PFSK-1 (cell line): ENCODE measurements around the gene HMHB1.

Experiments
- FOXP2 ChIP-seq: optimal IDR thresholded peaks from 2 replicates; pipeline ENCODE3; 2011; ENCODE audit warnings: borderline replicate concordance, control low read depth, inconsistent platforms; ENCODE audit not compliant: insufficient read depth; ENCODE audit errors: extremely low read length, extremely low read depth
- POLR2AphosphoS5 ChIP-seq: IDR thresholded peaks from 2 replicates; pipeline ENCODE4 v1.6.1; 2012; ENCODE audit warnings: low read depth, mild to moderate bottlenecking, control low read depth, low read length, moderate library complexity
- SIN3A ChIP-seq: IDR thresholded peaks from 2 replicates; pipeline ENCODE4 v1.6.1; 2012; ENCODE audit warnings: mild to moderate bottlenecking, low read length, moderate library complexity, borderline replicate concordance; ENCODE audit not compliant: insufficient read depth
- TAF1 ChIP-seq: IDR thresholded peaks from 2 replicates; pipeline ENCODE4 v1.6.1; 2012; ENCODE audit warnings: low read length, control low read depth, borderline replicate concordance; ENCODE audit not compliant: insufficient read depth
- TF ChIP-seq, protein P1 (sequence below), 2 experiments: IDR thresholded peaks; 2 replicates each; pipeline versions ENCODE4 v1.6.1 to v1.8.0; 2011 to 2012; ENCODE audit warnings: low read depth in 2 of 2, low read length in 2 of 2, control low read depth in 1 of 2, inconsistent platforms in 1 of 2, mild to moderate bottlenecking in 1 of 2, moderate library complexity in 1 of 2; ENCODE audit not compliant: insufficient read depth in 1 of 2

Gene HMHB1

DNA sequence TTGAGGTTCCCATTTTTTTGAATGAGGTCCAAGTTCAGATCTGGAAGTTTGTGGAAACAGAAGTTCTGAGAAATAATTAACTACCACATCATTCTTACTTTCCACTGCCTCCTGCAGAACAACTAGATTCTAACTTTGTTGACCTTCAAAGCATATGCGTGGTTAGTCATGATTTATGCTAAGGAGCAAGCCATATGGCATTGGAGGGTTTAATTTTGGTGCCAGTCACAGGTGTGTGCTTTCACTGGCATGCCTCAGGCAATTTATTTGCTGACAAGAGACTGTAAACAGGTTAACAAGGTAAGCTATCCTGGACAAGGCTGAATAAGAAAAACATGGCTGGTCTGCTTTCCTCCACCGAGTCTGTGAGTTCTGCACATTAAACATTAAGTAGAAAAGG lies 31.5 kb downstream of the HMHB1 start:
- TF ChIP-seq, protein P1, sequence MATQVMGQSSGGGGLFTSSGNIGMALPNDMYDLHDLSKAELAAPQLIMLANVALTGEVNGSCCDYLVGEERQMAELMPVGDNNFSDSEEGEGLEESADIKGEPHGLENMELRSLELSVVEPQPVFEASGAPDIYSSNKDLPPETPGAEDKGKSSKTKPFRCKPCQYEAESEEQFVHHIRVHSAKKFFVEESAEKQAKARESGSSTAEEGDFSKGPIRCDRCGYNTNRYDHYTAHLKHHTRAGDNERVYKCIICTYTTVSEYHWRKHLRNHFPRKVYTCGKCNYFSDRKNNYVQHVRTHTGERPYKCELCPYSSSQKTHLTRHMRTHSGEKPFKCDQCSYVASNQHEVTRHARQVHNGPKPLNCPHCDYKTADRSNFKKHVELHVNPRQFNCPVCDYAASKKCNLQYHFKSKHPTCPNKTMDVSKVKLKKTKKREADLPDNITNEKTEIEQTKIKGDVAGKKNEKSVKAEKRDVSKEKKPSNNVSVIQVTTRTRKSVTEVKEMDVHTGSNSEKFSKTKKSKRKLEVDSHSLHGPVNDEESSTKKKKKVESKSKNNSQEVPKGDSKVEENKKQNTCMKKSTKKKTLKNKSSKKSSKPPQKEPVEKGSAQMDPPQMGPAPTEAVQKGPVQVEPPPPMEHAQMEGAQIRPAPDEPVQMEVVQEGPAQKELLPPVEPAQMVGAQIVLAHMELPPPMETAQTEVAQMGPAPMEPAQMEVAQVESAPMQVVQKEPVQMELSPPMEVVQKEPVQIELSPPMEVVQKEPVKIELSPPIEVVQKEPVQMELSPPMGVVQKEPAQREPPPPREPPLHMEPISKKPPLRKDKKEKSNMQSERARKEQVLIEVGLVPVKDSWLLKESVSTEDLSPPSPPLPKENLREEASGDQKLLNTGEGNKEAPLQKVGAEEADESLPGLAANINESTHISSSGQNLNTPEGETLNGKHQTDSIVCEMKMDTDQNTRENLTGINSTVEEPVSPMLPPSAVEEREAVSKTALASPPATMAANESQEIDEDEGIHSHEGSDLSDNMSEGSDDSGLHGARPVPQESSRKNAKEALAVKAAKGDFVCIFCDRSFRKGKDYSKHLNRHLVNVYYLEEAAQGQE (IDR thresholded peaks at IDR 0.05; ENCODE audit: insufficient read depth in 1 of 2, low read depth in 2 of 2, low read length in 2 of 2) = no peak
- no peak for TF ChIP-seq FOXP2
- TF ChIP-seq POLR2AphosphoS5 = no peak
- no peak for TF ChIP-seq TAF1
- no peak for TF ChIP-seq SIN3A

DNA sequence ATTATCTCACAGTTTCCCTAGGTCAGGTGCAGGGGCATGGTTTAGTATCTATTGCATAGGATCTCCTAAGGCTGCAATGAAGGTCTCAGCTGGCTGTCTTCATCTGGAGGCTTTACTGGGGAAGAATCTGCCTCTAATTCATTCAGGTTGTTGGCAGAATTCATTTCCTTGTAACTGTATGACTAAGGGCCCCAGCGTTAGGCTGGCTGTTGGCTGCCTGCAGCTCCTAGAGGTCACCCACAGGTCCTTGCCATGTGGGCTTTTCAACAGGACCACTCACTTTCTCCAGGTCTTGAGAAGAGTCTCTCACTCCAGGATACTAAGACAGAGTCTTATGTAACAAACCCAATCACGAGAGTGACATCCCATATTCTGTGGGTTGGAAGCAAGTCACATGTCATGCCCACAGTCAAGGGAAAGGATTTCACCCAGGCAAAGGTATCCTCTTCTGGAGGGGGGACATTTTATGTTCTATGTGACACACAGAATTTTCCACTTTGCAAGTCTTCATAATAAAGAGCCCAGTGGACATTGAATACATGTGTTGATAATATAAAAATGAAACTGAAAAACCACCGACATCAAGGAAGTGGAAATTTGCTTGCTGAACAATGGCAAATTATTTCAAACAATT lies 38.2 kb downstream of the HMHB1 start:
- no peak for TF ChIP-seq FOXP2
- TF ChIP-seq SIN3A = no peak
- TF ChIP-seq, protein P1 (IDR thresholded peaks at IDR 0.05; ENCODE audit: insufficient read depth in 1 of 2, low read depth in 2 of 2, low read length in 2 of 2) = no peak
- TF ChIP-seq TAF1 = no peak
- TF ChIP-seq POLR2AphosphoS5 = no peak

DNA sequence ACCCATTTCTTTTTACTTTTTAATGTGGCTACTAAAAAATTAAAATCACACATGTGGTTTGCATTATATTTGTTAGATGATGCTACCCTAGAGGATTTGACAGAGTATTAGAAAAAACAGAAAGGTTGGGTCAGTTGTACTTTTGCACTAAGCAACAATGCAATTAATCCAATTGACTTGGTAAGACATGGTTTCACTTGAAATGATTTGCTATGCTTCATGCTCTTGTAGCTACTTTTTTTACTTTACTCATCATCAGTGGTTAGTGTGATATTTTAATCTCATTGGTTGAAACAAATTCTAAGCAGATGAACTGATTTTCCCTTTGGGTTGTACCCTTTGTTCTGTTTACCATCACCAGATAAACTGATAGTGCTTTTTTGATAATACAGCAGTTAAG lies 39.4 kb downstream of the HMHB1 start:
- no peak for TF ChIP-seq TAF1
- no peak for TF ChIP-seq FOXP2

DNA sequence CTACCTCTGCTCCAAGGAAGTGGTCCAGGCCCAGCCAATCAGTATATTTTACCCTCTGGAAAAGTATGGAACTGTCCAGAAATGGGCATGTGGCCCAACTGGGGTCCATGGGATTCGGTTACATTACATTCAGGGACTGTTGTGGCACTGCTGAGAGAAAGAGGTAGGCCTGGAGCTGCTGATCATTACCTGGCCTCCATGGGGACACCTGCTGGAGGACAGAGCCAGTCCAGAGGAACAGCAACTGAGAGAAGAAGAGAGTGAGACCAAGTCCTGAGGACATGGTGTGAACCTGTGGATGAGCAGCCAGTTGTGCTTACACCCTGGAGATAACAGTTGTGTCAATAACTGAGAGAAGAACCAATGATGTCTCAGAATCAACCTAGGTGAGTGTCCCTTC lies 48.2 kb downstream of the HMHB1 start:
- TF ChIP-seq POLR2AphosphoS5 = no peak

DNA sequence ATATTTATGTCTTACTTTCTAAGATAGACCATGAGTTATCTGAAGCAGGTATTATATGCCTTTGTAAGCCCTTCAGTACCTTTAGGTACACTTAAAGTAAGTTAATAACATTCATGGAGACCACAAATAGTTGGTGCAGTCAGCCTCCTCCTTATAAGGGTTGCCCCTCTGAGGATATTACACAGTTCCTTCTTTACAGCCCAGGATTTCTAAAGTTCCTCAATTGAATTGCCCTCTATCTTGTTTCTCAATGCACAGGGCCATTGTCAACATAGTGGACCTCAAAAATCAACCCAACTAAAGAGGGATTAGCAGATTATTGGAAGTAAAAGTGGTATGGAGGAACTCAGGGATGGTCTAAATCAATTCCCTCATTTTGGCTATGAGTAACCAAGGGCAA lies 50.3 kb downstream of the HMHB1 start:
- TF ChIP-seq FOXP2 = no peak
- no peak for TF ChIP-seq TAF1
- TF ChIP-seq POLR2AphosphoS5 = no peak
- TF ChIP-seq SIN3A = no peak
- TF ChIP-seq, protein P1 (IDR thresholded peaks at IDR 0.05; ENCODE audit: insufficient read depth in 1 of 2, low read depth in 2 of 2, low read length in 2 of 2) = no peak

DNA sequence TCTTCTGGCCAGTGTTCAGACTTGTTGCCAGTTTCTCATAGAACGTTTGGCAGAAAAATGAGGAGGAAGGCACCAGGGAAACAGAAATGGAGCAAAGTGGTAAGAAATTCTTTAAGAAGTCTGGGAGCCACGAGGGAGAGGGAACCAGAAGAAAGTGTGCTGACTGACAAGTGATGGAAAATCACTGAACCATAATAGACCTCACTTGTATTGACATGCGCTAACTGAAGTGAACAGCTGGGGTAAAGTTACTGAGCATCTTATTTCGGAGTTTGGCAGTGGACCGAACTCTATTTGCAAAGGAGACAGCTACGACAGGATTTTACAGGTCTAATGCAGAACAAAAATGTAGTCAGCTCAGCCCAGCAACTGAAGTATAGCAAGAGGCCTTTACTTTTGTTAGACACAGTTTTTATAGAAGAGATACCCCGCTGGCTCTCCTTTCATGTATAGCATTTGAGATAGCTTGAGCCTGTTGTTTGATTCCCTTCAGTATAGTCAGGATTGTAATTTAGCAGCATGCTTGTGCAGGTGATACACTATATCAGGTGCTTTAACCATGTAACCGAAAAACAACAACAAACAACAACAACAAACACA lies 53.6 kb downstream of the HMHB1 start:
- TF ChIP-seq TAF1 = no peak
- no peak for TF ChIP-seq FOXP2
- TF ChIP-seq POLR2AphosphoS5 = no peak
- TF ChIP-seq SIN3A = no peak
- TF ChIP-seq, protein P1 (IDR thresholded peaks at IDR 0.05; ENCODE audit: insufficient read depth in 1 of 2, low read depth in 2 of 2, low read length in 2 of 2) = no peak
